ENCODE results near the gene DNAJC5. TPM values are rescaled to one million over a fixed set of nuclear protein-coding genes. Genes with fewer than 3 reads are reported as not detected.
"Not testable (repeated sequence)": the region's sequence is repeated elsewhere in the genome, so short reads cannot be mapped to it uniquely, and the experiment has no call there.

DNAJC5 gene
- total RNA-seq, 1 experiment from 2014 or later, result 79.6 TPM

GRCh38 chr20:63955281-63955826 is 60.4 kb downstream of the DNAJC5 start:
- peak; percentile 63 to 73 for DNase-seq
- Histone ChIP-seq H3K4me1 (peaks cover 12% of the 10 kb centered on the region), H3K27me3 (no peaks in the 10 kb centered on the region), H3K4me3 (peak overlapping the region; percentile 94), H3K9me3 (replicated peaks) (no peaks in the 10 kb centered on the region), H3K27ac (peak overlapping the region; percentile 86), H3K36me3 (no peaks in the 10 kb centered on the region)

- peak; percentile 94 to 97 for DNase-seq
Measured at GRCh38 chr20:63955827-63956663, 61.1 kb downstream of the DNAJC5 start, which contains the start of gene UCKL1. Gene UCKL1, minus strand, starts transcription at chr20:63956416. Its CDS starts 44 bp downstream, at chr20:63956372.

GRCh38 chr20:63956664-63957003 is 61.7 kb downstream of the DNAJC5 start:
- DNase-seq, result no peak
- Histone ChIP-seq H3K27ac (no peak overlapping the region), H3K36me3 (peaks cover under 1% of the 10 kb centered on the region; the same call in 1 of the 2 replicates), H3K4me1 (0 out of 2 replicates have a peak, but pooled peaks cover 3% of the 10 kb centered on the region), H3K4me3 (peak overlapping the region; percentile 94), H3K27me3 (no peaks in the 10 kb centered on the region), H3K9me3 (replicated peaks) (no peaks in the 10 kb centered on the region)

More at GRCh38 chr20:63955827-63956663, 61.1 kb downstream of the DNAJC5 start, which contains the start of gene UCKL1:
- peak within 1 kb of the TSS; percentile 86 for H3K27ac ChIP-seq
- H3K4me3 ChIP-seq, result peak within 1 kb of the TSS; percentile 94
- no peaks in the 10 kb centered on the region for H3K36me3 ChIP-seq
- H3K4me1 ChIP-seq, result peaks cover 5% of the 10 kb centered on the region; the same call in 1 of the 2 replicates
- no peaks in the 10 kb centered on the region for H3K9me3 ChIP-seq (replicated peaks)
- no peaks in the 10 kb centered on the region for H3K27me3 ChIP-seq

- H3K4me1 ChIP-seq, result 0 out of 2 replicates have a peak, but pooled peaks cover 3% of the 10 kb centered on the region
- peak overlapping the region; percentile 94 for H3K4me3 ChIP-seq
- no peaks in the 10 kb centered on the region for H3K27me3 ChIP-seq
- peak; percentile 58 to 61 for DNase-seq
- H3K9me3 ChIP-seq (replicated peaks), result no peaks in the 10 kb centered on the region
- H3K27ac ChIP-seq, result no peak overlapping the region
- H3K36me3 ChIP-seq, result peaks cover 6% of the 10 kb centered on the region; the same call in 1 of the 2 replicates
Measured at GRCh38 chr20:63957004-63957689, 62.2 kb downstream of the DNAJC5 start.

GRCh38 chr20:63957690-63958441 is 62.9 kb downstream of the DNAJC5 start:
- Histone ChIP-seq H3K4me3 (no peak overlapping the region), H3K27me3 (no peaks in the 10 kb centered on the region), H3K36me3 (peaks cover 10% of the 10 kb centered on the region; the same call in 1 of the 2 replicates), H3K27ac (no peak overlapping the region), H3K4me1 (0 out of 2 replicates have a peak, but pooled peaks cover 3% of the 10 kb centered on the region), H3K9me3 (replicated peaks) (no peaks in the 10 kb centered on the region)
- DNase-seq, result peak in 1 of 2 experiments; percentile 39

- Histone ChIP-seq H3K36me3 (peaks cover 13% of the 10 kb centered on the region; the same call in 1 of the 2 replicates), H3K27me3 (no peaks in the 10 kb centered on the region), H3K9me3 (replicated peaks) (no peaks in the 10 kb centered on the region), H3K4me1 (0 out of 2 replicates have a peak, but pooled peaks cover 3% of the 10 kb centered on the region), H3K4me3 (no peak overlapping the region), H3K27ac (no peak overlapping the region)
- no peak for DNase-seq
Measured at GRCh38 chr20:63958471-63958870, 63.5 kb downstream of the DNAJC5 start.

- Histone ChIP-seq H3K9me3 (replicated peaks) (no peaks in the 10 kb centered on the region), H3K27ac (no peak overlapping the region), H3K4me3 (no peak overlapping the region), H3K36me3 (peaks cover 18% of the 10 kb centered on the region; the same call in 1 of the 2 replicates), H3K4me1 (0 out of 2 replicates have a peak, but pooled peaks cover 3% of the 10 kb centered on the region), H3K27me3 (no peaks in the 10 kb centered on the region)
- DNase-seq, result no peak
Measured at GRCh38 chr20:63958964-63959698, 64.2 kb downstream of the DNAJC5 start.

GRCh38 chr20:63959699-63960075 is 64.8 kb downstream of the DNAJC5 start:
- peaks cover 18% of the 10 kb centered on the region; the same call in 1 of the 2 replicates for H3K36me3 ChIP-seq
- H3K4me1 ChIP-seq, result 0 out of 2 replicates have a peak, but pooled peaks cover 3% of the 10 kb centered on the region
- no peak overlapping the region for H3K4me3 ChIP-seq
- no peaks in the 10 kb centered on the region for H3K9me3 ChIP-seq (replicated peaks)
- H3K27ac ChIP-seq, result no peak overlapping the region
- no peak for DNase-seq
- H3K27me3 ChIP-seq, result no peaks in the 10 kb centered on the region

GRCh38 chr20:63960654-63961621 is 66.0 kb downstream of the DNAJC5 start:
- not testable (repeated sequence) for H3K4me3 ChIP-seq; H3K27me3 ChIP-seq; DNase-seq; H3K4me1 ChIP-seq; H3K27ac ChIP-seq; H3K9me3 ChIP-seq (replicated peaks)
- peaks cover 18% of the 10 kb centered on the region; the same call in 1 of the 2 replicates for H3K36me3 ChIP-seq

- Histone ChIP-seq H3K4me1 (no peaks in the 10 kb centered on the region), H3K36me3 (peaks cover 24% of the 10 kb centered on the region)
Measured at GRCh38 chr20:63961664-63962425, 66.9 kb downstream of the DNAJC5 start.

GRCh38 chr20:63962426-63963347 is 67.8 kb downstream of the DNAJC5 start:
- Histone ChIP-seq H3K27me3 (no peaks in the 10 kb centered on the region; the same call in 1 of the 2 replicates), H3K36me3 (peaks cover 24% of the 10 kb centered on the region), H3K4me1 (no peaks in the 10 kb centered on the region), H3K27ac (no peak overlapping the region), H3K9me3 (replicated peaks) (no peaks in the 10 kb centered on the region), H3K4me3 (no peak overlapping the region)
- DNase-seq, result no peak

More at GRCh38 chr20:63961664-63962425, 66.9 kb downstream of the DNAJC5 start:
- DNase-seq, result no peak
- no peak overlapping the region for H3K4me3 ChIP-seq
- H3K9me3 ChIP-seq (replicated peaks), result no peaks in the 10 kb centered on the region
- no peaks in the 10 kb centered on the region; the same call in 1 of the 2 replicates for H3K27me3 ChIP-seq
- no peak overlapping the region for H3K27ac ChIP-seq
